Left forelimb (tissue), 1 donor: ENCODE results near the gene CNTROB.
"Not testable (repeated sequence)": the region's sequence is repeated elsewhere in the genome, so short reads cannot be mapped to it uniquely, and the experiment has no call there.

Source experiments
- DNase-seq: peaks from one replicate; pipeline ENCODE4 v3.0.0-alpha.2; 2018; ENCODE audit warnings: low spot score

Gene CNTROB

DNA sequence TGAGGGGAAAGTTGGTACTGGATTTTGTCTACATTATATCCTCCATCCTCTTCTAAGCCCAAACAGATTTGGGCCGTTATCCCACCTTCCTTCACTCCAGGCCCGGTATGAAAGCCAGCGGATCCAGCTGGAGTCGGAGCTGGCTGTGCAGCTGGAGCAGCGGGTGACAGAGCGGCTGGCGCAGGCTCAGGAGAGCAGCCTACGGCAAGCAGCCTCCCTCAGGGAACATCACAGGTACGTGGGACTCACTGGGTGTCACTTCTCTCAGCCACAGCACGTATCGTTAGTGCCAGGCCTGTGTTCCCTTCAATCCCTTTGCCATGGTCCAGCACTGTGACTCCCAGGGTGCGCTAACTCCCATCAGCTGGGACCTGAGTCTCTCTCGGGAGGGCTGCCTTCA is 11.3 kb downstream of the CNTROB start:
- DNase-seq, result no peak

DNA sequence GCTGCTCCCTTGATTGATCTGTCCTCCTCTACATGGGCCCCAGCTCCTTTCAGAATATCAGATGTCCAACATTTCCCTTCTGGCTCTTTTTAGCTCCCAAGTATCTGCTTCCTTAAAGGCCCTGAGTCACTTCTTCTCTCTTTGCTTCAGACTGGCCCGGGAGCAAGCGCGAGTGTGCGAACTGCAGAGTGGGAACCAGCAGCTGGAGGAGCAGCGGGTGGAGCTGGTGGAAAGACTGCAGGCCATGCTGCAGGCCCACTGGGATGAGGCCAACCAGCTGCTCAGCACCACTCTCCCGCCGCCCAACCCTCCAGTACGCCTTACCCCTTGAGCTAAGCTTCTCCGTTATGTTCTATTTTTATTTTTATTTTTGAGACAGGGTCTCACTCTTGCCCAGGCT is 12.3 kb downstream of the CNTROB start:
- DNase-seq, result no peak

DNA sequence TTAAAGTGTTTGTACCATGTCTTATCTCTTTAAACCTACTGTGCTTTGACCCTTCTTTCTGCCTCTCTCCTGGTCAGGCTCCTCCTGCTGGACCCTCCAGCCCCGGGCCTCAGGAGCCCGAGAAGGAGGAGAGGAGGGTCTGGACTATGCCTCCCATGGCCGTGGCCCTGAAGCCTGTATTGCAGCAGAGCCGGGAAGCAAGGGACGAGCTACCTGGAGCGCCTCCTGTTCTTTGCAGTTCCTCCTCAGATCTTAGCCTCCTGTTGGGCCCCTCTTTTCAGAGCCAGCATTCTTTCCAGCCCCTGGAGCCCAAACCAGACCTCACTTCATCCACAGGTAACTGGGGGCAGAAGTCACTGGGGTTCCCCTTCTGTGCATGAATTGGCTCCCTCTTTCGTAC is 13.6 kb downstream of the CNTROB start:
- DNase-seq, result no peak

DNA sequence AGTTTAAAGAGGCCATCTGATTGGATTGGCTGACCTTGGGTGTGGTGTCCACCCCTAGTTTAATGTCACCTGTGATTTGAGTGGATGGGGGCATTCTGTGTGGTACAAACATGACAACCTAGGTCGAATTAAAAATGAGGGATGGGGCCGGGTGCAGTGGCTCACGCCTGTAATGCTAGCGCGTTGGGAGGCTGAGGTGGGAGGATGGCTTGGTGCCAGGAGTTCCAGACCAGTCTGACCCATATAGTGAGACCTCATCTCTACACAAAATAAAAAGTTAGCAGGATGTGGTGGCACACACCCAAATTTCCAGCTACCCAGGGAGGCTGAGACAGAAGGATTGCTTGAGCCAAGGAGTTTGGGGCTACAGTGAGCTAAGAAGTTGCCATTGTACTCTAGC is 14.4 kb downstream of the CNTROB start:
- DNase-seq, result no peak

DNA sequence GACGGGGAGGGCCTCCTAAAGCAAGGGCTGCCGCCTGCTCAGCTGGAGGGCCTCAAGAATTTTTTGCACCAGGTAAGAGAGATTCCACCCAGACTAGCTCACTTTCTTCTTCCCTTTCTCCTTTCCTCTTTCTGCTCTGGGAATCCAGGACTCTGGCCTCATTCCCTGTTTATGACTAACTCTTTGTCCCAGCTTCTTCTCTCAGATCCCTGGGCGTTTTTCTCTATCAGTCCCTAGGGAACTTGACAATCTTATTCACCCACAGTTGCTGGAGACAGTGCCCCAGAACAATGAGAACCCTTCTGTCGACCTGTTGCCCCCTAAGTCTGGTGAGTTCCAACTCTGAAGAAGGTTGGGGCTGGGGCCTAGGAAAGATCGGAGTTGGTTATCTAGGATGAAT is 15.6 kb downstream of the CNTROB start:
- no peak for DNase-seq

DNA sequence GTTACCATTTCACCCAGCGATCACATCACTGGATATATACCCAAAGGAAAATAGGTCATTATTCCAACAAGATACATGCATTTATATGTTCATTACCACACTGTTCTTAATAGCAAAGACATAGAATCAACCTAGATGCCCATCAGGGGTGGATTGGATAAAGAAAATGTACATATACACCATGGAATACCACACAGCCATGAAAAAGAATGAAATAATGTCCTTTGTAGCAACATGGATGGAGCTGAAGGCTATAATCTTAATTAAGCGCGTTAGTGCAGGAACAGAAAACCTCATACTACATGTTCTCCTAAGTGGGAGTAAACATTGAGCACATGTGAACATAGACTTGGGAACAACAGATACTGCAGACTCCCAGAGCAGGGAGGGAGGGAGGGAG is 18.6 kb downstream of the CNTROB start:
- DNase-seq, result no peak

DNA sequence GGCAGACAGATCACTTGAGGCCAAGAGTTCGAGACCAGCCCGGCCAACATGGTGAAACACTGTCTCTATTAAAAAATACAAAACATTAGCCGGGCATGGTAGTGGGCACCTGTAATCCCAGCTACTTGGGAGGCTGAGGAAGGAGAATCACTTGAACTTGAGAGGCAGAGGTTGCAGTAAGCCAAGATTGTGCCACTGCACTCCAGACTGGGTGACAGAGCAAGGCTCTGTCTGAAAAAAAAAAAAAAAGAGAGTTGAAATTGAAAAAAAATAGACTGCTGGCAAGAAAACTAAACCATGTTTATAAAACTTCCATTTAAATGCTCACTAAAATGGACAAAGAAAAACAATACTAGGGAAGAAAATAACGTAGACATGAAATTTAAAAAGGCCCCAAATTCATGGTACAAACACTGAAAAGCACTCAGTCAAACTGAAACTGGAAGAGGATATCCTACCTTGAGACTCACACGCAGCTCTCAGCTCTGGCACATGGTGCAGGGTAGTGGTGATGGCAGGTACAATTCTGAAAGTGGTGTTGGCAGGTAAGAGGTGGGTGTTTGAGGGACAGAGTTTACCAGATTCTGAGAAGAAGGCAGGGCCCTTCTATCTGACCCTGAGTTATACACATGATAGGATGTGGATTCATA is 19.3 kb downstream of the CNTROB start:
- no peak for DNase-seq

DNA sequence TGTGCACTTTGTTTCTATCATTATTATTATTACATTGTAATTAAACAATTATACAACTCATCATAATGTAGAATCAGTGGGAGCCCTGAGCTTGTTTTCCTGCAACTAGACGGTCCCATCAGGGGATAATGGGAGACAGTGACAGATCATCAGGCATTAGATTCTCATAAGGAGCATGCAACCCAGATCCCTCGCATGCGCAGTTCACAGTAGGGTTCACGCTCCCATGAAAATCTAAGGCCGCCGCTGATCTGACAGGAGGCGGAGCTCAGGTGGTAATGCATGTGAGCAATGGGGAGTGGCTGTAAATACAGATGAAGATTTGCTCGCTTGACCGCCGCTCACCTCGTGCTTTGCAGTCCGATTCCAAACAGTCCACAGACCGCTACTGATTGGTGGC is 21.3 kb downstream of the CNTROB start:
- DNase-seq, result not testable (repeated sequence)

DNA sequence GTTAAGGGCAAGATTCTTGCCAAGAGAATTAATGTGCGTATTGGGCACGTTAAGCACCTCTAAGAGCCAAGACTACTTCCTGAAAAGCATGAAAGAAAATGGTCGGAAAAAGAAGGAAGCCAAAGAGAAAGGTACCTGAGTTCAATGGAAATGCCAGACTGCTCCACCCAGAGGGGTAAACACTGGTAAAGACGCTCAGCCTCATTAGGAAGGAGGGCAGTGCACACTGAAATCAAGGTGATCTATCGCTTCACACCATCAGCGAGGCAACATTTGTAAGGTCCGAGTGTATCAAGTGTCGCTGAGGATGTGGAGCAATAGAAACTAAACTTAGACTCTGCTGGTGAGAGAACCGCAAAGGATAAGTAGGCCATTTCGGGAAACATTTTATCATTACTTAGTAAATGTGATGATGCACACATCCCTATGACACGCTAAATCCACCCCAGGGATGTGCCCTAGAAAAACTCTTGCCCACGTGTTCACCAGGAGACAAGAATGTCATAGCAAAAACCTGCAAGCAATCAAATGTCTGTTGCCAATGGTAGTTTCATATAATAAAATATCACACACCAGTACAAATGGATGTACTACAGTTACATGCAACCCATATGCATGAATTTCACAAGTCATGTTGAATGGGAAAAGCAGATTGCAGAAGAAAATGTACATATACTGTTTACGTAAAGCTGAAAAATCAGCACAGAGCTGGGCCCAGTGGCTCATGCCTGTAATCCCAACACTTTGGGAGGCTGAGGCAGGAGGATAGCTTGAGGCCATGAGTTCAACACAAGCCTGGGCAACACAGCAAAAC is 23.6 kb downstream of the CNTROB start:
- DNase-seq, result no peak

DNA sequence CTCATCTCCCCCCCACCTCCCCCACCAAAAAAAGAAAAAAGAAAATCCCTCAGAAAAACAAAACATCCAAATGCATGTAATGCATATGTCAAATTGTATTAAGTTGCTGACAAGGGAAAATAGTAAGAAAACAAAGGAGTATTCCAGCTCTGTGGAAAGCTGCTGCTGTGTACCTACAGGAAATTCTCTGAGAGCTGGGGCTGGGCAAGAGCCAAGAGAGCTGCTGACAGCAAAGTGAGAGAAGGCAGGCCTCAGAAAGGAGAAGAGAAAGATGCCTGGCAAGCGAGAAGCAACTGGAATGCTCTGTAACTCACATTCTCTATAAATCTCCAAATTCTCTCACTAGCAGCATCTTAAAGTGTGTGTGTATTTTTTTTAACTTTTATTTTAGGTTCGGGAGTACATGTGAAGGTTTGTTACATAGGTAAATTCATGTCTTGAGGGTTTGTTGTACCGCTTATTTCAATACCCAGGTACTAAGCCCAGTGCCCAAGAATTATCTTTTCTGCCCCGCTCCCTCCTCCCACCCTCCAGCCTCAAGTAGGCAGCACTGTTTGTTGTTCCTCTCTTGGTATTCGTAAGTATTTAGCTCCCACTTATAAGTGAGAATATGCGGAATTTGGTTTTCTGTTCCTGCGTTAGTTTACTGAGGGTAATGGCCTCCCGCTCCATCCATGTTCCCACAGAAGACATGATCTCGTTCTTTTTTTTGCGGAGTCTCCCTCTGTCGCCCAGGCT is 24.4 kb downstream of the CNTROB start:
- no peak for DNase-seq

DNA sequence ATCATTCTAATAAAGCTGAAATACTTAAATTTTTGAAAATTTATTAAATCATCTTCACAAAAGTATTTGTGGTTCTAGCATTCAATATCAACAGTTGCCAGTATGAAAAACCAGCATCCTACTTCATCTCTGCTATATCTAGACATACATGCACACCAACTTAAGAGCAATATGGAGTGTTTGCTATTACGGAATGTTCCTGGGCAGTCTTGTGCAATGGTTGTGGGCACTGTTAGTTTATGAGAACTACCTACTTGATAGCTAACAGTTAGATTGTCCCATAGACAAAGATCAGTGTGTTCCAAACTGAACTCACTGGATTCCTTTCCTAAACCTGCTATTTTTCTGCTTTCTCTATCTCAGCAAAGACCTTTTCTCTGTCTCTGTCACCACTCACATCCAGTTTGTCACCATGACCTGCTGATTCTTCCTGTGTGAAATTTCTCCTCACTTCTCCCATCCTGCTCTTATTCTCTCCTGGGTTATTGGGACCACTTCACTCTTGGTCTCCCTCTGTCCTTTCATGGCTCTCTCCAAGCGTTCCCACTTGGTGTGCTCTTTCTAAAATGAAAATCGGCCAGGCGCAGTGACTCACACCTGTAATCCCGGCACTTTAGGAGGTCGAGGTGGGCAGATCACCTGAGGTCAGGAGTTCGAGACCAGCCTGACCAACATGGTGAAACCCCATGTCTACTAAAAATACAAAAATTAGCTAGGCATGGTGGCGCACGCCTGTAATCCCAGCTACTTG is 27.7 kb downstream of the CNTROB start:
- DNase-seq, result no peak

DNA sequence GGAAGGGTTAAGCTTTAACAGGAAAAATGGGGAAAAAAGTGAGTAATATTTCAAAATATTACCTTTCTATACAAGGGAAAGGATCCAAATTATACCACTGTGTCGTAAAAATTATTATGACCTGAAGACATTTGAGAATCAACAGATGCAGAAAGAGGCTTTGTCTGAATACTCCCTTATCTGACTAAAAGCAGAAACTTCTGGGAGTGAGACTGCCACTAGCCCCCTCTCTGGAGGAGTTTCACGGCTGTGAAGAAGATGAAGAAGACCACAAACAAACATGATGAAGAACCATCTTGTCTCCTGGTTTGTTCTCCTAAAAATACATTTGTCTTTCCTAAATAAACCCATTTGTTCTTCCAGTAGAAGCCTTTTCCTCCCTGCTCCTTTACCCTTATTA is 29.4 kb downstream of the CNTROB start:
- no peak for DNase-seq

DNA sequence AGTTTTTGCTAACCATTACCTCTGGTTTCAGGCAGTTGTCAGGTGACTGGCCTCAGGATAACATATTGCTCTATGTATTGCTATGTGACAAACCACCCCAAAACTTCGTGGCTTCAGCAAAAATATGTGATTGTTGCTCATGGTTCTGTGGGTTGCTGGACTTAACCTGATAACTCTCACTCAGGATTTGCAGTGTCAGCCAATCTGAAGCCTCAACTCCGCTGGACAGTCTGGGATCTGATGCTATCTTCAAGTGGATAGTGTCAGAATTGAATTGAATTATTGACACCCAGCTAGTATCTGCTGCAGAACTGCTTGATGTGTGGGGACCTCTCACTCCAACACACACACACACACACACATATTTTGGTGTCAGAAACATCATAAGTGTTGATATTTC is 35.7 kb downstream of the CNTROB start:
- no peak for DNase-seq

DNA sequence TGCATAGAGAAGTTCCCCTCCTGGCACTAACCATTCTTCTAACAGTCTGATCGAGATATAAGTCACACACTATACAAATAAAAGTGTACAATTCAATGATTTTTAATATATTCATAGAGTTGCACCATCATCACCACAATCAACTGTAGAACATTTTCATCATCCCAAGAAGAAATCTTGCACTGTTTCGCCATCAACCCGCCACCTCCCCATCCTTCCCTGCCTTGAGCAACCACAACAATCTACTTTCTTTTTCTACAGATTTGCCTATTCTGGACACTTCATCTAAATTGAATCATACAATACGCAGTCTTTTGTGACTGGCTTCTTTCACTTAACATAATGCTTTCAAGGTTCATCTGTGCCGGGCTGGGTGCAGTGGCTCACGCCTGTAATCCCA is 37.4 kb downstream of the CNTROB start:
- no peak for DNase-seq

DNA sequence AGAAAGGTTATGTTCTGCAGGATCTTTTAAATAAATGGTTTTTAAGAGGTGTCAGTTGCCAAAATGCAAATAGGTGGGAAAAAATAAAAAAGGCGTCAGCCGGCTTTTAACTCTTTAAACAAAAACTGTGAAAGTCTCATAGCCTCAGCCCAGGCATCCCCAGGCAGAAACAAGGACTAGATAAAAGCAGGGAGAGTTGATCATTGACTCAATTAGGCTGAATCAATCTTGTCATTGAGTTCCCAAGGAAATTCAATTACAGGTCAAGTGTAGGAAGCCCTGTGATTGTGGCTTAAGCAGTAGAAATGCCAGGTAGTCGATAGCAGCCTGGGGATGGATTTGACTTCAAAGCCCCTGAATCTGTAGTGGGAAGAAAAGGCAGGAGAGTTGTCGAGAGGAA is 39.6 kb downstream of the CNTROB start:
- no peak for DNase-seq

DNA sequence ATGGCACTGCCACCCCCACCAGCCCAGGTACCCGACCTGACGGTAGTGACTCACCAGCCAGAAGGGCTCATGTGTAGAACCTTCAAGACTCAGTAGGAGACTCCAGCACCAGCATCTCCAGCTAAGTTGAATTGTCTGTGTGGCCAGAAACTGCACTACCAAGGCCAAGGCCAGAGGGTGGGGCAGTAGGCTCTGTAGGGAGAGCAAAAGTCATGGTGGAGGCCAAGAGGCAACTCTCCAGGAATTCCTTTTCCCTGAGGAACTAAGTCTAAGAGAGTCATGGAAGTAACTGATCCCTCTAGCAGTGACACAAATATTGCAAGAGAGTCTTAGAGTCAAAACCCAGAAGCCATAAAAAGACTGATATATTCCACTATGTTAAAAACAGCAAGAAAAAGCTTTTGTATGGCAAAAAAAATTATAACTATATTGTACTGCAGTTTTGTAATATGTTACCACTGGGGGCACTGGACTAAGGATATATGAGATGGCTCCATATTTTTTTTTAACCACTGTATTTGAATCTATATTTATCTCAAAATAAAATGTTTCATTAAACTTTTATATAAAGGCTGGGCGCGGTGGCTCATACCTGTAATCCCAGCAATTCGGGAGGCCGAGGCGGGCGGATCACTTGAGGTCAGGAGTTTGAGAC is 40.3 kb downstream of the CNTROB start:
- DNase-seq, result no peak

DNA sequence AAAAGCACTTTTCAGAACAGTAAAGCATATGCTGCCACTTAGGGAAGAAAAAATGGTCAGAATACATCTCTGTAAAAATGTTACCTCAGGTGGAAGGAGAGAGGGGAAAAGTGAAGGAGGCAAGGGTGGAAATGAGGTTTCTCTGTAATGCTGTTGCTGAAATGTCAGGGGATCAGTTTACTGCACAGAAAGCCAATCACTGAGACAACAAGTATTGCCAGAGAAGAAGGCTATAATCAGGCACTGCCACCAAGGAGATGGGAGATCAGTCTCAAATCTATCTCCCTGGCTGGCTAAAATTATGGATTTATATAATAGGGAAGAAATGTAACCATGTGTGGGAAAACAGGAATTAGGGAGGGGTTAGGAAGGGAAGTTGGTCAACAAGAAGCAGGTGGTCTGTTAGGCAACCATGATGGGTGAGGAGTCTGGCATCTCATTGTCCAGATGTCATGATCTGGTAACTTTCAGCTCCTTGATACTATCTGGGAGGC is 42.7 kb downstream of the CNTROB start:
- no peak for DNase-seq

DNA sequence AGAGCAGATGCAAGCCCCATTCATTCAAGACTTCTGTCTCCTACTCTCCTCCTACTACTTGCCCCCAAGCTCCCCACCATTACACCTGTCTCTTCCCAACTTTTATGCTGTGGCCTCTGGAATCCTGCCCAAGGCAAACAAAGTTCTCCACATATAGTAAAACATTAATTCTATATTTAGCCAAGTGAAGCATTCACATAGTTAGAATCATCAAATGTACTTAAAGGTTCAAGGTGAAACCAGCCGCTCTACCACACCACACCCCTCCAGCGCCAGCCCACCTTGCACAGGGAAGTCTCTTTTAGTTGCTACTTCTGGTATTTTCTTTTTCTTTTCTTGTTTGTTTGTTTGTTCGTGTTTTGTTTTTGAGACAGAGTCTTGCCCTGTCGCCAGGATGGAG is 45.0 kb downstream of the CNTROB start:
- no peak for DNase-seq

DNA sequence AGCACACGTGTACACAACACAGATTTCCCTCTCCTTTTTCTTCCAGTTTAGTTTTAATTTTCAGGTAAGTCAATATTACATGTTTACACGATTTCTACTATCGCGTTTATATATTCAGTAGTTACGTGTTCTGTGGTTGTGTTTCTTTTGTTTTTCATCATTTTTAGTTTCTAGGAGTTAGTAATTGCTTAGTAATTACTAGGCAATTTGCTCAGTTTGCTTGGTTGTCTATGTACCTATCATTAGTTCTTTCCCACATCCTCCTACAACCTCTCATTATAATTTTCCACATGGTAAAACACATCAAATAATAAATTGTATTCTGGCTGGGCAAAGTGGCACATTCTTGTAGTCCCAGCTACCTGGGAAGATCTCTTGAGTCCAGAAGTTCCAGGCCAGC is 45.8 kb downstream of the CNTROB start:
- no peak for DNase-seq

DNA sequence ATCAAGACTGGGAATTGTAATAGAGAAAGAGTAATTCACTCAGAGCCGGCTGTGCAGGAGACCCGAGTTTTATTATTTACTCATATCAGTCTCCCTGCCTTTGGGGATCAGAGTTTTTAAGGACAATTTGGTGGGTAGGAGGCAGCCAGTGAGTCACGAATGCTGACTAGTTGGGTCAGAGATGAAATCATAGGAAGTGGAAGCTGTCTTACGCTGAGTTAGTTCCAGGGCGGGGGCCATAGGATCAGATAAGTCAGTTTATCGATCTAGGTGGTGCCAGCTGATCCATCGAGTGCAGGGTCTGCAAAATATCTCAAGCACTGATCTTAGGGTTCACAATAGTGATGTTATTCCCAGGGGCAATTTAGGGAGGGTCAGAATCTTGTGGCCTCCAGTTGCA is 50.2 kb downstream of the CNTROB start:
- no peak for DNase-seq

DNA sequence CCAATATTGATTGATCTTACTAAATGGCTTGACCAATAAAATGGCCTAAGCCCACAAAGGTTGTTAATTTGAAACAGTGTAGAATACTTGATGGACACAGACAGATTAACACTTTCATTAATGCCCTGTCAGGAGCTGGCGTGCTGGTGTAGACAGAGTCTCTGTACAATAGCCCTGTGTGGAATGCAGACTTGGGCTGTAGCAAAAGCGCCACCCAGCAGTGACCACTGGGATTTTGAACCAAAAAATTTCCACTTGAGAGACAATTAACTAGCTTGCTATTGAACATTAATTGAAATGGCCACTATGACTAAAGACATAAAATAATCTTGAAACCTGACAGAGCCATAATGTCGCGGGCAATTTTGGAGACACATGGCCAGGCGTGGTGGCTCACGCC is 50.7 kb downstream of the CNTROB start:
- no peak for DNase-seq

DNA sequence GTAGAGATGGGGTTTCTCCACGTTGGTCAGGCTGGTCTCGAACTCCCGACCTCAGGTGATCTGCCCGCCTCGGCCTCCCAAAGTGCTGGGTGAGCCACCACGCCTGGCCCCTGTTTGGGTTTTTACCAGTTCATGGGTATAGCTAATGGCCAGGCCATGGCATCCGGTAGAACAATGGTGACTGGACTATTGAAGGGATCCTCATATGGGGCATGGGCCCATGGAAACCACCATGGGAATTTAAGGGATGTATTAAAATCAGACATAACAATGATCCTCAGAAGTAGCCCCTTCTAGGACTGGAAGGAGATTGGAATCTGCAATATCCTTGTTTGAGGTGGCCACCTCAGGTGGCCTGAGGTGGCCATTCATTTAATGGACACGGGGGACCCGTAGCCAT is 52.9 kb downstream of the CNTROB start:
- DNase-seq, result no peak
